ENCODE data around the gene CUTC.

CUTC gene

GRCh38 chr10:99799613-99800012, 67.6 kb downstream of the CUTC start:
- in situ Hi-C loops (cut with MboI; ENCODE audit: low sequenced_read_pairs): no loop called here
- H3K27me3 ChIP-seq (ENCODE audit: low read depth): no peaks in the 10 kb centered on the region
- no peaks in the 10 kb centered on the region for H3K36me3 ChIP-seq (replicated peaks)
- H3K9me3 ChIP-seq: no peaks in the 10 kb centered on the region
- DNase-seq (ENCODE audit: low spot score in 2 of 2): no peak
- H3K4me3 ChIP-seq: no peak overlapping the region
- H3K4me1 ChIP-seq: no peaks in the 10 kb centered on the region

DNA sequence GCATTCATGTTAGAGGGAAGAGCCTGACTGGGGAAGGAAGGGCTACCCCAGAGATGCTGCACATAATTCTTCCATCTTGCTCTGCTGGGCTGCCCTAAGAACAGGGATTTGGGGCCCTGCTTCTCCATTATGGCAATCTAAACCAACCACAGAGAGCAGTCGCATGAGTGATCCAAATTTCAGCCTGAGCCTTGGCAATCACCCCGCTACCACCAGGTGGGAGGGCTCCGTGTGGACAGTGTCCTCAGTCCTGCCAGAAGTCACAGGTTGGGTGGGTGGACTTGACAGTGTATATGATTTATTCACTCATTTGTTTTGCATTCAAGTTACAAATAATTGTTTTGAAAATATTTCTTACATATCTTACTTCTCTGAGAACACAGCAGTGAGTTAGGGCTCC, 72.4 kb downstream of the CUTC start:
- no peak overlapping the region for H3K4me3 ChIP-seq
- DNase-seq (ENCODE audit: low spot score in 2 of 2): no peak
- no peaks in the 10 kb centered on the region for H3K4me1 ChIP-seq
- no peaks in the 10 kb centered on the region for H3K27me3 ChIP-seq (ENCODE audit: low read depth)
- in situ Hi-C loops (cut with MboI; ENCODE audit: low sequenced_read_pairs): no loop called here
- no peaks in the 10 kb centered on the region for H3K9me3 ChIP-seq
- no peaks in the 10 kb centered on the region for H3K36me3 ChIP-seq (replicated peaks)

GRCh38 chr10:99805190-99805589, 73.2 kb downstream of the CUTC start:
- no peak for DNase-seq (ENCODE audit: low spot score in 2 of 2)
- Histone ChIP-seq H3K4me1 (no peaks in the 10 kb centered on the region), H3K27me3 (ENCODE audit: low read depth) (no peaks in the 10 kb centered on the region), H3K36me3 (replicated peaks) (no peaks in the 10 kb centered on the region), H3K4me3 (no peak overlapping the region), H3K9me3 (no peaks in the 10 kb centered on the region)
- in situ Hi-C loops (cut with MboI; ENCODE audit: low sequenced_read_pairs): no loop called here
